GM19099 (cell line): ENCODE measurements around the gene C12orf50.

Experiments used
- POLR2A ChIP-seq: IDR thresholded peaks from 3 replicates; pipeline ENCODE4 v1.6.1; 2011; ENCODE audit warnings: low read depth; ENCODE audit not compliant: insufficient read length; ENCODE audit errors: extremely low read depth

C12orf50 gene

DNA sequence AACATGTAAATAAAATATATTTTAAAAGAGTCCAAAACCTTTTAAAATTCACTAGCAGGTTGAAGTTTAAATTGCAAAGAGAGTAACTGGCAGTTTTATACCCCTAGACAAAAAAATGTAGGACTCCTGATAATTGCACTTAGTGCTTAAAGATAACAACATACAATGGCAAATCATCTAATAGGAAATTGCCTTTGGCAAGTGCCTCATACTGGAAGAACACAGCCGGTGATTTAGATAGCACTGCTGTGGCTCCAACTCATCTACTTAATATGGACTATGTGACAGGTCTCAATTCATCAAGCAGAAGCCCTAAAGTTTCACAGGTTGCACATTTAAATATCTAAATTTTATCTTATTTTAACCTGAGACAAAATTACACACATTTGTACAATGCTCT, 13.4 kb downstream of the C12orf50 start:
- TF ChIP-seq POLR2A: no peak

- no peak for TF ChIP-seq POLR2A
Measured at GRCh38 chr12:88011755-88012154, 17.4 kb downstream of the C12orf50 start.

DNA sequence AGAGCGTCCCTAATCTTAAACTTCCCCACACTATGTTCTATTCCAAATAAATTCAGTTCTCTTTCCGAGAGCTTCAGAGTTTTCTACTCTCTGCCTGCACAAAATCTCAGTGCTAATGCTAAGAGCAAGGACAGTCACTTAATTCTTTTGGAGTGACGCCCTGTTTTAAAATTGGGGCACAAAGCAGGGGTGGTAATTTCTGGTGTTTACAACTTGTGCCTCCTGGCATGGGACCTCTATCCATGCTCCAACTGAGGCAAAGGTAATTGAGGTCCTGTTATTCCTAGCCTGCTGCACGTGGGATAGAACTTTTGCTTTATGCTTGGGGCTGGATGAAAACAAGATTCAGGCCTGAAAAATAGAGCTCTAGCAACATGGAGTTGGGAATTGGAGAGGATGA, 22.9 kb downstream of the C12orf50 start:
- no peak for TF ChIP-seq POLR2A

DNA sequence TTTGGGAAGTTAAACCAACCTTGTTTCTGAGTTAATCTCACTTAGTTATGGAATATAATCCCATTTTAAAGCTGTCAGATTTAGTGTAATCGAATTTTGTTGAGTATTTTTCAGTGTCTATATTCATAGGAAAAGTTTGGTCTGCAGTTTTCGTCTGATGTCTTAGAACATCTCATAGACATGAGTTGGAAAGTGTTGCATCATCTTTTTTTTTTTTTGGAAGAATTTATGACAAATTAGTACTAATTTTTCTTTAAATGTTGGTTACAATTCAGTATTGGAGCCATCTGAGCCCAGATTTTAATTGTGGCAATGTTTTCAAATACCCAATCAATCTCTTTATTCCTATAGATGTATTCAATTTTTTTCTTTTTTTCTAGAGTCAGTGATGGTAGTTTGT, 27.9 kb downstream of the C12orf50 start:
- no peak for TF ChIP-seq POLR2A

- no peak for TF ChIP-seq POLR2A
Measured at GRCh38 chr12:87995581-87996178, 33.5 kb downstream of the C12orf50 start.

- TF ChIP-seq POLR2A: no peak
Measured at GRCh38 chr12:87991483-87991882, 37.7 kb downstream of the C12orf50 start.

- no peak for TF ChIP-seq POLR2A
Measured at GRCh38 chr12:87988534-87988933, 40.7 kb downstream of the C12orf50 start.

GRCh38 chr12:87985069-87985675, 44.0 kb downstream of the C12orf50 start:
- TF ChIP-seq POLR2A: no peak

GRCh38 chr12:87982208-87982607, 47.0 kb downstream of the C12orf50 start:
- TF ChIP-seq POLR2A: no peak

DNA sequence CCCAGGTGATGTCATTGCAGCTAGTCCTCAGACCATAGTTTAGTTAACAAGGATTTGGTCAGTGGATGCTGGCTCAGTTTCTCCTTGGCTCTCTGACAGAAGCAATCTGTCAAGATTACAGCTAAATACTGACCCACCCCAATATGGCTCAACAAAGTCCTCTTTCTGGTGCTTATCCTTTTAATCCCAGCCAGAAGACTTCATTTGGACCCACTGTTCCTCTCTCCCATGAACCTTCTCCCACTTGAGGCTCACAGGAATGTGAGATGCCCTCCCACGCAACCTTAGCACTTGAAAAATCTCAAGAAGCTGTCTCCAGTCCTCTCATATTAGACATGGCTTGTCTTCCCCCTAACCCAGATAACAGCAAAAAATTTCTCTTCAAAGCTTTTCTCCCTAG, 47.7 kb downstream of the C12orf50 start:
- no peak for TF ChIP-seq POLR2A

DNA sequence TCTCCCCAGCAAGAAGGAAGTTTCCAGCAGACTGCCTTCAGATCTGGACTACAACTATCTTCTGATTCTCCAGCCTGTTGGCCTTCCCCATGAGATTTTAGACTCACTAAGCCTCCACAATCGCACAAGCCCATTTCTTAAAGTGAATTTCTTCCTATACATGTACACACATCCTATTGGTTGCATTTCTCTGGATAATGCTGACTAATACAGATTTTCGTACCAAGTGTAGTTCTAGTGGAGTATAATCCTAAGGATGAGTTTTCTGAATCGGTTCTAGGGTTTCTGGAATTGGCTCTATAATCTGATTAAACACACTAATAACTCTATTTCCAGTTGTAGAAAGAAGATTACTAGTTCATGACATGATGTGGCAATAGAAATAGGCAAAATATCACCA, 53.3 kb downstream of the C12orf50 start:
- no peak for TF ChIP-seq POLR2A

GRCh38 chr12:87967871-87968270, 61.3 kb downstream of the C12orf50 start:
- TF ChIP-seq POLR2A: no peak

GRCh38 chr12:87960566-87960965, 68.6 kb downstream of the C12orf50 start:
- TF ChIP-seq POLR2A: no peak

DNA sequence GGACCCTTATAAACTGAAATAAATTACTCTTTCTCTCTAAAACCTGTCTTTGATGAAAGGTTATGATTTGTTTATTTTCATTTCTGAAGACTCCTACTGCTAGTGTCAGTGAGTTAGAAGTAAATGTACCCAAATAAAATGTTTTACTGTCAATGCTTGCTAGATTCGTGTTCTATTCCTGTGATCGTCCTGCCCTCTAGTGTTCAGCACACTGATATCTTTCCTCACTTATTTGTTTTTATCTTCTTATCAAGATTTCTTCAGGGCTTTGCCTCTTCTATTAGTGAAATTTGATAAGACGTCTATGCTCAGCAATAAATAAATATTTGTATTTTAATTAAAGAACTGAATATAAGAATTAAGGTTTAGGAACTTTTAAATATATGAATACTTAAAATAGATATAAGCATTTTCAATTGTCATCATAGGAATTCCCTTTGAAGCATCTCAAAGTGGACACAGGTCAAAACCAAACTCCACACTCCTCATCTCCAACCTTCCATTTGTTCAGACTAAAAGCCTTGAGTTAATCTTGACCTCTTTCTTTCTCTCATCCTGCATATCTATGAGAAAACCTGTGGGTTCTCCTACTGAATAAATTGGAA, 75.8 kb downstream of the C12orf50 start:
- no peak for TF ChIP-seq POLR2A

- TF ChIP-seq POLR2A: no peak
Measured at GRCh38 chr12:87952850-87953249, 76.4 kb downstream of the C12orf50 start.

- no peak for TF ChIP-seq POLR2A
Measured at GRCh38 chr12:87952223-87952622, 77.0 kb downstream of the C12orf50 start.

- no peak for TF ChIP-seq POLR2A
Measured at GRCh38 chr12:87943762-87944161, 85.4 kb downstream of the C12orf50 start.

GRCh38 chr12:87943023-87943422, 86.2 kb downstream of the C12orf50 start:
- TF ChIP-seq POLR2A: no peak

GRCh38 chr12:87939182-87939581, 90.0 kb downstream of the C12orf50 start:
- no peak for TF ChIP-seq POLR2A
